SK-N-MC (cell line): Measurements from ENCODE around the gene TAF4.

Experiments
- DNase-seq: peaks from one replicate; pipeline ENCODE4 v3.0.0-alpha.2; 2011; ENCODE audit warnings: low read depth, low spot score
- H3K27ac ChIP-seq: fragments of 200-600 bp; sonication (generic); 2 replicates; pipeline ENCODE4 v1.5.1; 2016; ENCODE audit warnings: mixed run types
- H3K36me3 ChIP-seq: fragments of 200-600 bp; sonication (generic); 2 replicates; pipeline ENCODE4 v1.6.1; 2017; ENCODE audit warnings: antibody characterized with exemption, low read length, mixed read lengths; ENCODE audit not compliant: insufficient read depth
- H3K4me3 ChIP-seq: fragments of 200-600 bp; sonication (generic); 2 replicates; pipeline ENCODE4 v1.5.1; 2016
- H3K9ac ChIP-seq: fragments of 200-600 bp; sonication (generic); 2 replicates; pipeline ENCODE4 v1.8.0; 2017; ENCODE audit warnings: mixed run types, mixed read lengths; ENCODE audit not compliant: insufficient read length
- H3K9me3 ChIP-seq: fragments of 200-600 bp; sonication (generic); 2 replicates; pipeline ENCODE4 v1.6.1; 2017; ENCODE audit warnings: low read depth, mild to moderate bottlenecking, antibody characterized with exemption, low read length, moderate library complexity, mixed read lengths
- EZH2 ChIP-seq: fragments of 200-600 bp; sonication (generic); IDR thresholded peaks from one replicate; pipeline ENCODE4 v1.6.1; 2017; ENCODE audit warnings: antibody characterized with exemption
- FOXP2 ChIP-seq: optimal IDR thresholded peaks from 2 replicates; pipeline ENCODE3; 2011; ENCODE audit warnings: mild to moderate bottlenecking, moderate library complexity; ENCODE audit not compliant: insufficient read depth; ENCODE audit errors: extremely low read length, control extremely low read depth
- POLR2AphosphoS5 ChIP-seq: IDR thresholded peaks from 2 replicates; pipeline ENCODE4 v1.6.1; 2012; ENCODE audit warnings: mild to moderate bottlenecking, low read depth, low read length, borderline replicate concordance

Gene TAF4

DNA sequence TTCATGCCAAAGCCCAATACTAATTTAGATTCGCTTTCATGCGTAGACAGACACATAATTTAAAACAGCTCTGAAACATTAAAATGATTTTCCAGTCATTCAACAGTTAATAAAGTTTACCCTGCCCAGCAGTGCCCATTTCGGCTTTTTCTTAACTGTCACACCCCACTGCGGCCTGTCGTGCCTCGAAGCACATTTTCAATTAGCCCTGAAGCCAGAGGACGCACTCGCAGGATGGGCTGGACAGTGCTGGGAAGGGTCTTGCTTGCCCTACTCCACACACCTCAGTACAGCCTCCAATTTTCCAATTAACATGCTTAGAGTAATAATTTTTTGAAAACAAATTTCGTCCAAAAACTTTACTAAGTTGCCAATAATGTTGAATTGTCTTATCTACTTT, 35.3 kb downstream of the TAF4 start:
- Histone ChIP-seq H3K9me3 (peaks cover under 1% of the 10 kb centered on the region; the same call in 1 of the 2 replicates), H3K9ac (no peak overlapping the region), H3K4me3 (no peak overlapping the region), H3K27ac (no peak overlapping the region), H3K36me3 (no peaks in the 10 kb centered on the region)
- no peak for DNase-seq
- no peak for TF ChIP-seq FOXP2
- TF ChIP-seq POLR2AphosphoS5: no peak
- TF ChIP-seq EZH2: no peak

- no peak for TF ChIP-seq FOXP2
- TF ChIP-seq EZH2: no peak
- TF ChIP-seq POLR2AphosphoS5: no peak
- Histone ChIP-seq H3K4me3 (no peak overlapping the region), H3K9ac (no peak overlapping the region), H3K36me3 (no peaks in the 10 kb centered on the region), H3K9me3 (no peaks in the 10 kb centered on the region), H3K27ac (no peak overlapping the region)
- DNase-seq: no peak
Measured at GRCh38 chr20:62029949-62030348, 35.7 kb downstream of the TAF4 start.

GRCh38 chr20:62029296-62029695, 36.4 kb downstream of the TAF4 start:
- Histone ChIP-seq H3K27ac (no peak overlapping the region), H3K36me3 (no peaks in the 10 kb centered on the region), H3K9me3 (no peaks in the 10 kb centered on the region), H3K4me3 (no peak overlapping the region), H3K9ac (no peak overlapping the region)
- no peak for TF ChIP-seq FOXP2
- TF ChIP-seq POLR2AphosphoS5: no peak
- no peak for TF ChIP-seq EZH2
- DNase-seq: no peak

DNA sequence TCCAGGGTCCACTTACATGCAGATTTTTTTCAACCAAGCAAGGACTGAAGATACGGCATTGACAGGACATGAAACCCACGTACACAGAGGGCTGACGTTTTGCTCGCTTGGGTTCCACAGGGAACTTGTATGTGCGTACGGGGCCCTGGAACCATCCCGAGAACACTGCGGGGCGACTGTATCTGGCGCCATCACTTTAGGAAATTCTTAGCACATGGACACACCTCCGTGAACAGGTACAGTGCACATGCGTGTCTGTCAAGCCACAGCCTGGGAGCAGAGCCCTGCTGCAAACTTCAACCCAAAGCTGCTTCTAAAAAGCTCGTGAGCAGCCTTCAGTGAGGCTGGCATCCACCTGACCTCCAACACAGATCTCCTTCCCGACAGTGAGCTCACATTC, 37.3 kb downstream of the TAF4 start:
- DNase-seq: no peak
- no peaks in the 10 kb centered on the region for H3K36me3 ChIP-seq
- no peak overlapping the region for H3K4me3 ChIP-seq
- no peak overlapping the region for H3K27ac ChIP-seq
- TF ChIP-seq FOXP2 (no peak), POLR2AphosphoS5 (no peak), EZH2 (no peak)
- H3K9ac ChIP-seq: no peak overlapping the region
- no peaks in the 10 kb centered on the region for H3K9me3 ChIP-seq

- DNase-seq: no peak
- Histone ChIP-seq H3K27ac (no peak overlapping the region), H3K4me3 (no peak overlapping the region), H3K36me3 (no peaks in the 10 kb centered on the region), H3K9ac (no peak overlapping the region), H3K9me3 (no peaks in the 10 kb centered on the region)
- TF ChIP-seq EZH2 (no peak), FOXP2 (no peak), POLR2AphosphoS5 (no peak)
Measured at GRCh38 chr20:62027698-62028321, 37.9 kb downstream of the TAF4 start.

DNA sequence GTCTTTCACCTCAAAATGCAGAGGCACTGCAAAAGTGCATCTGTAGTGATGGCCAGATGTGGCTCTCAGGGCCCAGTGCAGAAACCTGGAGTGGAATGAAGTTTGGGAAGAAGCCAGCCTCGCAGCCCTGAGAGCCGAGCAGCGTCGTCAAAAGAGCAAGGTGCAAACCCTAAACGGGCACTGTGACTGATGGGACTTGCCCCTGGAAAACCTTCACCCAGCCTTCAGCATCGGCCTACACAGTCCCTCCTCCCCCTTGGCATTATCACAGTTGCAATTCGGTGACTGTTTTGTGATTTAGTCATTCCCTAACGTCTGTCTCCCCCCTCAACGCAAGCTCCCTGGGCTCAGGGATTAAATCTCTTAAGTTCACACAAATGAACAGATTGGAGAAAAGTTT, 38.6 kb downstream of the TAF4 start:
- DNase-seq: no peak
- H3K4me3 ChIP-seq: no peak overlapping the region
- H3K27ac ChIP-seq: no peak overlapping the region; the same call in 1 of the 2 replicates
- no peak for TF ChIP-seq FOXP2
- TF ChIP-seq POLR2AphosphoS5: no peak
- TF ChIP-seq EZH2: no peak
- no peaks in the 10 kb centered on the region for H3K36me3 ChIP-seq
- peak overlapping the region; percentile 66 for H3K9ac ChIP-seq
- H3K9me3 ChIP-seq: no peaks in the 10 kb centered on the region

DNA sequence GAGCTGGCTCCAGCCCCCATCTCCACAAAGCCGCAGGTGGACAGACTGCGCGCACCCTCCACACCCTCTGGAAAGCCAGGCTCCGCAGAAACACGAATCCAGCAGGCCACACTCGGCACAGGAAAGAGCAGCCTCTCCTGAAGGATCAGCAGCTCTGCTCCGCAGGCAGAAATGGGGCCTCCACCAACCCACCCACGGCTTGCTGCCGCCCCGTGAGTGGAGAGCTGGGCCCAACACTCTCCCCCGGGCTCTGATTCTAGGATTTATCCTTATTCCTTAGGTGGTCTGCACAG, 39.2 kb downstream of the TAF4 start:
- Histone ChIP-seq H3K9me3 (no peaks in the 10 kb centered on the region), H3K4me3 (peak overlapping the region; percentile 65), H3K9ac (peak overlapping the region; percentile 66), H3K27ac (peak overlapping the region; percentile 74), H3K36me3 (no peaks in the 10 kb centered on the region)
- TF ChIP-seq EZH2 (no peak), FOXP2 (no peak), POLR2AphosphoS5 (no peak)
- no peak for DNase-seq

DNA sequence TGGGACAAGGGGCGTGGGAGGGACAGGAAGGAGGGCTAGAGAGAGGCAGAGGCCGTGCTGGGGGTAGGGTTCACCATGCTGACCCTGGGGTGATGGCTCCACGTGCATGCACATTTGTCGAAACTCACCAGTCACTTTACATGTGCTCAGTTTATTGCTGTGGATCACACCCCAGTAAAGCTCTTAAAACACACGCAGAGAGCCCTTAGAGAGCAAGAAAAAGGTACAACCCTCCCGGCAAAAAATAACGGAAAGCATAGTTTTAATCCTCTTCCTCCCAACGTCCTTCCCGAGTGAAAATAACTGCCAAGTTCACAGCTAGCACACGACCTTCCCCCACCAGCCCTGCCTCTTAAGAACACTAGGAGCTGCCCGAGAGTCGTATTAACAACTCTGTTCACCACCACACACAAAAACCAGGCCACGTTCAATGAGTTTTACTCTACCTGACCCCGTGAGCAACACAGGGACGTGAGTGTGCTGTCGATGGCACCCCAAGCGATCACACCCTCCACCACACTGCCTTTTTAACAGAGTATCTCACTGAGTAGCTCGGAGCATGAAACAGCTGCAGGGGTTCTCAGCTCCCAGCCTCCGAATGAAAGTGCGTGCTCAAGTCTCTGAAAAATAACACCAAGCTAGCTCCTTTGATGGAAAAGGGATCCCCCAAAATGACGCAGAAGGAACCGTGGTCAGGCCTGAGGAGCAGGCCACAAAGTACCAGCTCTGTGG, 39.7 kb downstream of the TAF4 start:
- TF ChIP-seq POLR2AphosphoS5 (no peak), FOXP2 (no peak), EZH2 (no peak)
- H3K9me3 ChIP-seq: no peaks in the 10 kb centered on the region
- DNase-seq: no peak
- peak overlapping the region; percentile 65 for H3K4me3 ChIP-seq
- H3K36me3 ChIP-seq: no peaks in the 10 kb centered on the region
- H3K9ac ChIP-seq: peak overlapping the region; percentile 66
- peak overlapping the region; percentile 74 for H3K27ac ChIP-seq

GRCh38 chr20:62025394-62025793, 40.3 kb downstream of the TAF4 start:
- no peak for TF ChIP-seq POLR2AphosphoS5
- TF ChIP-seq FOXP2: no peak
- TF ChIP-seq EZH2: no peak
- peak overlapping the region; percentile 74 for H3K27ac ChIP-seq

More at GRCh38 chr20:62025394-62025793, 40.3 kb downstream of the TAF4 start:
- no peaks in the 10 kb centered on the region for H3K36me3 ChIP-seq
- H3K9me3 ChIP-seq: no peaks in the 10 kb centered on the region
- H3K9ac ChIP-seq: no peak overlapping the region
- DNase-seq: no peak
- peak overlapping the region; percentile 65 for H3K4me3 ChIP-seq
